ACHN (cell line): ENCODE measurements around the gene ANKRD50.

ENCODE experiments used
- DNase-seq: peaks from one replicate; pipeline ENCODE4 v3.0.0-alpha.2; 2015
- in situ Hi-C: cut with HindIII; loops from 2 replicates; pipeline ENCODE4 v1.10.0; 2017; ENCODE audit warnings: low sequenced_read_pairs, low pct_ligation_motif_present, low pct_unique_long_range_greater_than_20kb

Gene ANKRD50

DNA sequence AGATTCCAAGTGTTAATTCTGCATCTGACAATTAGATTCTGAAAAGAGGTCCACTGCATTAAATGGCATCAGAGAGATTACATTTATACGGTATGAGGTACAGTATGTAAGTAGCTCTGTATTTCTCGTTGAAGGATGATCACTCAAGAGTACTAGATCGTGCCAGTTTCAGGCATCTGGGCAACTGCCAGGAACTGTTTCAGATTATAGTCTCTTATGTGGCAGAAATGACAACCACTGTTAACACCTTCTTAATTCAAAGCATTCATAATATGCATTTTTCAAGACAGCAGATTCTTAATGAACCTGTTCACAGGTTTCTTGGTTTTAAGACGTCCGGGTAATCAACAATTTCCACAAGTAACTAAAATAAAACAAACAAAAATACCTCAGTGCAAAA, 1.6 kb downstream of the ANKRD50 start:
- DNase-seq, result peak; percentile 12
- in situ Hi-C loops, result no loop called here

DNA sequence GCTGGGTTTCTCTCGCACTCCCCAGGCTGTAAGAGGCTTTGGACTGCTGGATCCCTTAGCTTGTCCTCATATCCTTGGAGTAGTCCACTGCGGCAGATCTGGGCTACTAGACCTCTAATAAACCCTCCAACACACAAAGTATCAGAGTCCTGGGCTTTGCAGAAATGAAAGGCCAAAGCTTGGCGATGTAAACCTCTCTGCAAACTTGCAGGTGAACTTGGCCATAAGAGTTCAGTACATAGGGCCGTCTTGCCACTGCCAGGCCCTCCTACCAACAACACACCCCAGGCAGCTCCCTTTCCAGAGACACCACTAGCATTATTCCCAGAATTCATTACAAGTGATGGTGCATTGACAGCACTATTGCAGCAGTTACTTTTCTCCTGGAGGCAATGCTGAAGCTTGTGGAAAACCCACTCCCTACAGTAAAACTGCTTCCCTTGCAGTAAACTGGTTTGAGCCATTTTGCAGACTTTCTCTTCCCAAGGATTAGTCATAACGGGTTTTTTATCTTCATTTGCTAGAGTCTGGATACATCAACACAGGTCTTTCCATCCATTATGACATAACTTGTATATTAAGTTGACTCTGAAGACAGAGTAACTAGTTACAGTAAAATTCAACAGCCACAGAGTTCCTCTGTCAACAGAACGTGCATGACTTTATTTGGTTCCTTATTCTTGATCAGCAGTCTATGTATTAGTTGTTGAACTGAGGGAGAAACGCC, 2.4 kb downstream of the ANKRD50 start:
- no peak for DNase-seq
- in situ Hi-C loops, result no loop called here

DNA sequence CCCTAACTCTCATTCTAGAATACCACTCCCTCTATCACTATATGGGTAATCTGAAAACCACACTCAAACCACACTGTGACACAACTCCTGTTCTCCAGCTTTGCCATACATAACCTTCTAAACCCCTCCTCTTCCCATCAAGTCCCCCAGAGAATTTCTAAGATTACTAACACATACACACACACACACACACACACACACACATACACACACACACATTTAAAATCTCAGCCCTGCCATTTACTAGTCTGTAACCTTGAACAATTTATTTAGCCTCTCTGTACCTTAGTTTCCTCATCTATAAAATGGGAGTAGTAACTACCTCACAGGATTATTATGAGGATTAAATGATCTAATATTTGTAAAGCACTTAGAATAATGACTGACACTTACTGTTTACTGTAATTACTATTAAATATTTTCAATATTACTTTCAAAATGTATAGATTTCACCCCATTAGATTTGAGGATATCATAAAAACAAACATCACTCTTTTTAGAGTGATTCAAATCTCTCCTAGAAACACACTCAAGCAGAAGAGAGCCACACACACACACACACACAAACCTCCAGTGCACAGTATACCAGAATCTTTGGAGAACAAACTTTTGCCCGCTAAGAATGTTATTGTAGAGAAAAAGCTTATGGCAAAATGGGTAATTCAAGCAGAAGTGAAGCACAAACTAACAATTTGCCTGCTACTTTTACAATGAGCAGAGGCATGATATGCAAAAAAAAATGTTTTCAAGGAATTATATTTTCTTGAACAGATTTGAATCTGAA, 3.8 kb downstream of the ANKRD50 start:
- DNase-seq, result no peak
- in situ Hi-C loops, result no loop called here

DNA sequence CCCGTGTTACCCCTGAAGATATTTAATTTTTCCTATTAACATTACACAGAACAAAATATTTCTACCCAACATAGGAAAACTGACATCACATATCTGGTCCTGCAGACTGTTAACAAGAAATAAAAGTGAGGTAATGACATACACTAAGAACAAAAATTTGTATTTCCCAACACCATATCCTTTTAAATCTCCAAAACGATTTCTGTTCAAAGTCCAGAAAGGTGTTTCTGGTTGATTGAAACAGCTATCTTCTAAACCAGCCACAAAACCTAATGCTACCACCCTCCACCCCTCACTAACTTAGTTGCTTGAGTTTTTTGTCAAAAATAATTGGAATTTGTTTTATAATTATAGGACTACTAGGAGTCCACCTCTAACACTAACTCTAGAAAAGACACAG, 7.1 kb downstream of the ANKRD50 start:
- in situ Hi-C loops, result no loop called here
- no peak for DNase-seq

DNA sequence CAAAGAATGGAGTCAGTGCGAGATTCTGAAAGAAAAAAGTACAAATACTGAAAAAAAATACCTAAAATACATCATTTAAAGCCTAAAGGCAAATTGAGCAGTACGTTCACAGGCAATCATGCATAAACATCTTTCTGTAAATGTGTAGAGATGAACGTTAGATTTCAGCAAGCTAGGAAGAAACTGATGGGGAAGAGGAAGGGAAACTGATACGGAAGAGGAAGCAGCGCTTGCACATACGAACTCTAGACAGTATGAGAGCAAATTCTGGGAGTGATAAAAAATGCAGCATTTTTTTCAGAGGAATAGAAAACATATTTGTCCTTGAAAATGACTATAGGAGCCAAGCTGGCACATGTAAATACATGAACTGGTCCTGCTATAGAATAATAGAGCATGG, 9.4 kb downstream of the ANKRD50 start:
- in situ Hi-C loops, result no loop called here
- no peak for DNase-seq

DNA sequence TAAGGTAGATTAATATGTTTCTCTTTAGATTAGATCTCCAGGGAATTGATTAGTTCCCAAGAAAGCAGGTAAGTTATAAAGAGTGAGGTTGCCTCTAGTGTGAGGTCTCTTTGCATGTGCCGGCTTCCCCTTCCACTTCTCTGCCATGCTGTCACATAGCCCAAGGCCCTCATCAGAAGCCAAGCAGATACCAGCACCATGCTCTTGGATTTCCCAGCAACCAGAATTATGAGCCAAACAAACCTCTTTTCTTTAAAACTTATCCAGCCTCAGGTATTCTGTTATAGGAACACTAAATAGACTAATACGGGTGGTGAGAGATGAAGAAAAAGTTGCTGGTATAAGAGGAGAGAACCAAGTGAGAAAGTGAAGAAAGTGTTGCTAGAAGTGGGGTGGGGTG, 15.1 kb downstream of the ANKRD50 start:
- in situ Hi-C loops, result no loop called here
- no peak for DNase-seq

DNA sequence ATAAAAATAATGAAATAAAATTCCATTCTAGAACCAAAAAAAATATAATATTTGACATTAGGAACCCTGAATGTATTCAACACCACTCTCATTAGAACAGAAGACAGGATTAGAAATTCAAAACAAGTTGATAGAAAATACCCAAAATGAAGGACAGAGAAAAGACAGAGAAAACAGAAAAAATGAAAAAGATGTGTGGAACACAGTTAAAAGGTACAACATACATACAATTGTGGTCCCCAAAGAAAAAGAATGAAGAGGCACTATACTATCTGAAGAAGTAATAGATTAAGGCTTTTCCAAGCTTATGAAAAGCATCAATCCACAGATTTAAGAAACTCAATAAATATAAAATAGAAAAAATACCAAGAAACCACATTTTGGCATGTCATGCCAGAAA, 16.4 kb downstream of the ANKRD50 start:
- no peak for DNase-seq
- in situ Hi-C loops, result no loop called here

DNA sequence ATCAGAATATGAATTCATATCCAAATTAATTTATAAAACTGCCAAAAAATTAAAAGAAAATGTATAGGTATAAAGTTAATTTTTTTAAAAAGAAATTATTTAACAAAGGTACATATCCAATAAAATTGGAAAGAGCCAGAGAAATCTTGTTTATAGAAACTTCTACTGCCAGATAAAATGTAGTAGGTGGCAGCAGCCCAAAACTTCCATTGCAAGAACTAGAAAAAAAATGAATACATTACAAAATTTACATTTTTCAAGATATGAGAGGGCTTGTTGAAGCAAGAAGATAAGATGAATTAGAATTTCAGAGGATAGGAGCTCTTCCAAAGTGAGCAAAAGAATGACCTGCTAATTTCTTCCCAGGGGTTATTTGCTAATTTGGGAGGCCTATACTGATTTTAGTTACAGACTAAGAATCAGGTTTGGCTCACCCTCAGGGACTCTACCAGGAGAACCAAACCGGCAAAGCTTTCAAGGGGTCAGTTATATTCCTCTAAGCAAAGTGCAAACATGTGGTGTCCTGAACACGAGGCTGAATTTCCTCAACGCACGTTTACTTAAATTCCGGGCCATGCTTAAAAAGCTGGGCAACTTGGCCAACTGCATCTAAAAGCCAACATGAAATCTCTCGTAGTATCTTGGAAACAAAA, 17.5 kb downstream of the ANKRD50 start:
- in situ Hi-C loops, result no loop called here
- no peak for DNase-seq

DNA sequence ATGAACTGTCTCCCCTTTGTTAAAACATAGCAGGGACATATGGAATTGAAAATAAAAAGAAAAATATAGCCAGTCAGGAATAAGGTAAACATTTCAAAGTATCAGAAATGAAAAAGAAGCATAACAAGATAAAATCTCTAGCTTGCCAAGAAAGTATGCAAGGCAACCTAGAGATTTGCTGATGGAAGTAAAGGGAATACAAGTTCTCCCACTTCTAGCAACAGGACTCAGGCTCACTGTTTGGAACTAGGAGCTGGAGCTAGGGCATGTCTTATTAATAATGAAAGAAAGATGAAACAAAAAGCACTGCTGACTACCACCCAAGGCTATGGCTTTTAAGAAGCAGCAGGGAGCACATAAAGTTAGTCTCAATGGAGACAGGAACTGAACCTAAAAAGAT, 18.2 kb downstream of the ANKRD50 start:
- no peak for DNase-seq
- in situ Hi-C loops, result no loop called here

DNA sequence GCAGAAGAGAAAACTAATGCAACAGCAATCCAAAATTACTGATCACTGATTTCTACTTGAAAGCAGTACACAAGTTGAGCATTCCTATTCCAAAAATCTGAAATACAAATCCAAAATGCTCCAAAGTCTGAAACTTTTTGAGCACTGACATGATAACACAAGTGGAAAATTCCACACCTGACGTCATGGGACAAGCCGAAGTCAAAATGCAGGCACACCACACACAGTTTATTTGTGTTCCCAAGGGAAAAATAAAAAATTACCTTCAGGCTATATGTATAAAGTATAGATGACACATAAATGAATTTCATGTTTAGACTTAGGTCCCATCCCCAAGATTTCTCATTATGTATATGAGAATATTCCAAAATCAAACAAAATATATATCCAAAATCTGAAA, 20.7 kb downstream of the ANKRD50 start:
- DNase-seq, result no peak
- in situ Hi-C loops, result no loop called here

DNA sequence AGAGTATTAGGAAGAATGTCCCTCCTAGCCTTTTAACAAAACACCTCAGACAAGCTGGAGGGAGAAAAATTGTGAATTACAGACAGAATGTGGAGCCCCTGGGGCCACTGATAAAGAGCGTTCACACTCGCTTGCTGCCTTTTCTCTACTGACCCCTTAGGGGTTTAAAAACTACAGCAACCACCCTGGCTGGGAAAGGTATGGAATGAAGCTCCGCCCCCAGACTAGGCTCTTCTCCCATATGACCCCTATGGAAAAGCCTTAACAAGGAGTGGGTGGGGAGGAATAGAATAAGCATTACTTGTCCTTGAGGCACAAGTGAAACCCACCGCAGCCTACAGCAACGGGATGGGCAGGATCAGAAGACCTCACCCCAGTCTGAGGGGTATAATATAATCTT, 26.3 kb downstream of the ANKRD50 start:
- in situ Hi-C loops, result no loop called here
- DNase-seq, result no peak

DNA sequence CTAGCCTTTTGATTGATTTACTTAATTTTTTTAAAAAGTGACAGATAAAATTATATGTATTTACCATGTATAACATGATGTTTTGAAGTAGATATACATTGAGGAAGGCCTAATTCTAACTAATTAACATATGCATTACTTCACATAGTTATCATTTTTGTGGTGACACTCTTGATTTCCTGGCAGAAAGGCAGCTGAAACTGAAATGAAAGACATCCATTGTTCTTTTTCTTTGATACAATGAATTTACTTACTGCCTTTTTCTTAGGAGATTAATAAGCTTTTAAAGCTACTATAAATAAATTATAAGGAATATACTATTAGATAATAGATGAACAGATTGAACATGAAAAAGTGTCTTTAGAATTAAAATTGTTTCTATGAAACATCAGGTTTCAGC, 26.7 kb downstream of the ANKRD50 start:
- no peak for DNase-seq
- in situ Hi-C loops, result no loop called here

DNA sequence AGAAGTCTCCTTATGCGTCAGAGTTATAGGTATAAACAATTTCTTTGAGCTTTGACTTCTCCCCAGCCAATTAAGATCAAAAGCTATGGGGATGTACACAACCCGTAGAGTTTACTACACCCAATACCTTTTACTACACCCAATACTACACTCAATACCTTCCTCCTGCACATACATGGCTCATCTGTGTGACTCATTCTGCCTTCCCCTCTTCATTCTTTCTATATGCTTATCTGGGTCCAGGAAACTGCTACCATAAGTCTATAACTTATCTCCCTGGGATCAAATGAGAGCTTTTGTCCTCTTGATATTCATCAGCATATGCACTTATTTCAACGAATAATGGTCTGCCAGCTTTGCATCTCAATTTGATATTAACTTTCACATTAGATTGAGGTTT, 28.2 kb downstream of the ANKRD50 start:
- no peak for DNase-seq
- in situ Hi-C loops, result no loop called here

DNA sequence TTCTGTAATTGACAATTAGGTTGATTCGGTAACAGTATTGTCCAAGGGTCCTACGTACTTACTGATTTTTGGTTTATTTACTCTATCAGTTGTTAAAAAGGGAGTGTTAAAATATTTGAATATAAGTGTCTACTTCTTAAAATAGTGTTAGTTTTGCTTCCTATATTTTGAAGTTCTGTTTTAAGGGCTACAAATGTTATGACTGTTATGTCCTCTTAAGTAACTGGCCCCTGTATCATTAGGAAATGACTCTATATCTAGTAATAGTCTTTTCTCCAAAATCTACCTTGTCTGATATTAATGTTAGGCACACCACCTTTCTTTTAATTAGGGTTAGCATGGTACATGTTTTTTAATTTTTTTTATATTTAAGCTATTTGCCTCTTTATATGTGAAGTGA, 30.1 kb downstream of the ANKRD50 start:
- in situ Hi-C loops, result no loop called here
- DNase-seq, result no peak

DNA sequence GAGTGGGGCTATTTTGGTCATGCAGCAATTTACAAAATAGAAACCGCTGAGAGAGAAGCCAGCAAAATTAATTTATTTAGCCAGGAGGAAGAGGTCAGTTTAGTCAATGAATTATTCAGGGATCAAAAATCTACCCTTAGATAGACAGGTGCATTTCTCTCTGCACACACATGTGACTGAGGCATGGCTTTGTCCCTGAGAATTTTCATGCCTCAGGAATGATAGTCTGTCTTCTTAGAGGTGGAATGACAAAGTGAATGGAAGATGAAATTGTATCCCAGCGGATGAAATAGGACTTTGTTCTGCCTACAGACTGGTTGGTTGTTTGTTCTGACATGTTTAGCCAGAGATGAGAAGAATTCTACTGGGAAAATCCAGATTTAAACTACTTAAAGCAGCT, 46.0 kb downstream of the ANKRD50 start:
- DNase-seq, result no peak
- in situ Hi-C loops, result no loop called here

DNA sequence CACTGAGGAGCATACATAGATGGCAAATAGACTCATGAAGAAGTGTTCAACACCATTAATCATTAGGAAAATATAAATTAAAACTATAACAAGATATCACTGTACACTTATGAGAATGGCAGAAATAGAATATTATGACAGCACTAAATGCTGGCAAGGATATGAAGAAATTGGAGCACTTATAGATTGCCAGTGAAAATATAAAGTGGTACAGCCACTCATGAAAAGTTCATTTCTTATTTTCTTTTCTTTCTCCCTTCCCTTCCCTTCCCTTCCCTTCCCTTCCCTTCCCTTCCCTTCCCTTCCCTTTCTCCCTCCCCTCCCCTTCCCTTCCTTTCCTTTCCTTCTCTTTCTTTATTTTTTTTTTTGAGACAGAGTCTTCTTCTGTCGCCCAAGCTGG, 53.7 kb downstream of the ANKRD50 start:
- no peak for DNase-seq
- in situ Hi-C loops, result no loop called here

DNA sequence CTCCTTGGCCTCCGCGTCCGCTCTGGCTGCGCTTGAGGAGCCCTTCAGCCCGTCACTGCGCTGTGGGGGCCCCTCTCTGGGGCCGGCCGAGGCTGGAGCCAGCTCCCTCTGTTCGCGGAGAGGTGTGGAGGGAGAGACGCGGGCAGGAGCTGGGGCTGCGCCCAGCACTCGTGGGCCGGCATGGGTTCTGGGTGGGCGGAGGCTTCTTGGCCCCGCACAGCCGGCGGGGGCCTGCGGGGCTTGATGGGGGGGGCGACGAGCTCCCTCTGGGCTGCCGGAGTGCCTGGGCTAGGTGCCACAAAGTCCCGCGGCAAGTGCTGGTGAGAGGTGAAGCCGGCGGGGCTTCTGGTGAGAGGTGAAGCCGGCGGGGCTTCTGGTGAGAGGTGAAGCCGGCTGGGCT, 61.9 kb downstream of the ANKRD50 start:
- DNase-seq, result no peak
- in situ Hi-C loops, result no loop called here

DNA sequence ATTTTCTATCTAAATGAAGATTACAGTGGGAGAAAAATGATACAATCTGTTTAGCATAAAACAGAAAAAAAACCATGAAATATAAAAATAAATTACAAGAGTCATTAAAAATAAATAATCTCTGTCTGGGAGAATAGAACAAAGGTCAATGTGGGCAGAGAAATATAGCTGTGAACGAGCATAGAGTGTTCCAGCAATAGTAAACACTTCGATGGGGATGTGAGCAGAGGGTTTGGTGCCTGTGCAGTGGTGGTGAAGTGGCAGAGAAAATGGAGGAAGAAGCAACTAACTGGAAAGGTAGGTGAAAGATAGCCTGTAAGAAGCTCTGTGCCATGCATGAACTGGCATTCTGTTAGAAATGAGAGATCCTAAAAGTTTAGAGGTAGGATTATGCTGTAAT, 64.9 kb downstream of the ANKRD50 start:
- DNase-seq, result no peak
- in situ Hi-C loops, result no loop called here

DNA sequence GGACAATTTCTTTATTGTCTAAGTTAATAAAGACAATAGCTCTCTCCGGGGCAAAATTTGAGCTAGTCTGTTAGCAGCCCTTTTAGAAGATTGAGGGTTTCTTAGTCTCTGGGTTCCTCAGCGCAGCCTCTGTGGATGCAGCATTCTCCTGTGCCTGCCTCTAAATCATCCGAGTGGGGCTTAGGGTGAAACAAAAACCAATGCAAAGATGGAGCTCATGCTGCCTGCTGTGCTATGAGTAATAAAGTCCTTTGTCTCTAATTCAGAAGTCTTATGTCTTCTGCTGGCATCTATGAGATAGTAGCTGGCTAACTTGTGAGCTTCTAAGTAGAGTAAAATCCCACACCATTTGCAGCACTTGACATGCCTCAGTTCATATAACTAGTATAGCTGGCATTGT, 67.9 kb downstream of the ANKRD50 start:
- no peak for DNase-seq
- in situ Hi-C loops, result no loop called here

DNA sequence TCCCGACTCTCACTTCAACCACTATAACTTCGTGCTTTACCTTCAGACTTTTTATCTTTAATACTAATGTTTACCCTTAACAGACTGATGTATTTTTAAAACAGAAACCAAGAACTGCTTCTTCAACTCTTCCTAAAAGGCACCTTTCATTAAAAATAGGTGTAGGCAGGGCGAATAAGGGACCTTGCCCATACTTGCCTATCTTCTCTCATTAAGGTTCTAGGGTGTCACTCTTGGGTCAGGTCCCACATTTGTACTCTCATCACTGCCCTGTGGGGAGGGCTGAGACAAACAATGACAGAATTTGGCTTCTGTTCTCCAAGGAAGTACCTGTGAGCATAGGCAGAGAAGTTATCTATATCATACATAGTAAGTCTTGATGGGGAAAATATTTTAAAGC, 69.7 kb downstream of the ANKRD50 start:
- in situ Hi-C loops, result no loop called here

More for the DNA sequence above, 69.7 kb downstream of the ANKRD50 start:
- no peak for DNase-seq
